Breast epithelium (tissue), 4 donors: ENCODE data around the gene PLEKHA6. TPM values are rescaled to one million over a fixed set of nuclear protein-coding genes. Genes with fewer than 3 reads are reported as not detected.

Experiments
- DNase-seq, 2 donors: peaks; one replicate each; pipeline ENCODE4 v3.0.0-alpha.2; 2019; ENCODE audit warnings: low spot score in 2 of 2
- H3K27ac ChIP-seq, 2 donors: fragments of 200-600 bp; sonication (generic) in 1 of 2; one replicate each; pipeline ENCODE4 v1.5.1; 2016 to 2019; ENCODE audit warnings: mild to moderate bottlenecking in 1 of 2
- H3K27me3 ChIP-seq, 2 donors: fragments of 200-600 bp; sonication (generic) in 1 of 2; one replicate each; pipeline versions ENCODE4 v1.5.1 to v1.6.0; 2017 to 2019; ENCODE audit warnings: control low read depth in 1 of 2, mild to moderate bottlenecking in 1 of 2
- H3K36me3 ChIP-seq: fragments of 200-600 bp; one replicate; pipeline ENCODE4 v1.5.1; 2019
- H3K4me1 ChIP-seq, 2 donors: fragments of 200-600 bp; sonication (generic); one replicate each; pipeline ENCODE4 v1.5.1; 2016 to 2019; ENCODE audit warnings: control low read depth in 1 of 2
- H3K4me3 ChIP-seq, 3 donors: fragments of 200-600 bp; sonication (generic); 1 replicate in 2 of 3; 2 replicates in 1 of 3; pipeline ENCODE4 v1.5.1; 2016 to 2019; ENCODE audit warnings: mild to moderate bottlenecking in 3 of 3, moderate library complexity in 2 of 3
- H3K9me3 ChIP-seq, 2 donors: fragments of 200-600 bp; sonication (generic) in 1 of 2; one replicate each; pipeline ENCODE4 v1.5.1; 2016 to 2019; ENCODE audit warnings: control low read depth in 1 of 2
- POLR2A ChIP-seq: fragments of 450-650 bp; IDR thresholded peaks from one replicate; pipeline ENCODE4 v1.6.1; 2016; ENCODE audit warnings: antibody characterized with exemption, mild to moderate bottlenecking, moderate library complexity
- POLR2AphosphoS5 ChIP-seq, 3 donors: sonication (generic); formaldehyde crosslinking; IDR thresholded peaks; one replicate each; pipeline ENCODE4 v1.6.1; 2017; ENCODE audit warnings: antibody characterized with exemption in 3 of 3
- intact Hi-C: fragments of 100-400 bp; cut with DNase I; formaldehyde crosslinking; loops from one replicate; pipeline ENCODE4 v1.15.1; 2023; ENCODE audit warnings: low total_unique reads
- total RNA-seq, 3 donors: library from RNA; depleted of rRNA; stranded (reverse); fragments of >200 nt; gene quantifications; one replicate each; pipeline ENCODE4 v1.1.0, GENCODE V29; 2016
- TF ChIP-seq, protein P1 (sequence below), 3 donors: fragments of 450-650 bp; IDR thresholded peaks; one replicate each; pipeline ENCODE4 v1.5.1; 2016 to 2017; ENCODE audit warnings: antibody characterized with exemption in 3 of 3, mild to moderate bottlenecking in 3 of 3, moderate library complexity in 3 of 3

The PLEKHA6 gene
- total RNA-seq, 3 donors from 2014 or later, result 1.4 to 34.0 (median 17.7) TPM

DNA sequence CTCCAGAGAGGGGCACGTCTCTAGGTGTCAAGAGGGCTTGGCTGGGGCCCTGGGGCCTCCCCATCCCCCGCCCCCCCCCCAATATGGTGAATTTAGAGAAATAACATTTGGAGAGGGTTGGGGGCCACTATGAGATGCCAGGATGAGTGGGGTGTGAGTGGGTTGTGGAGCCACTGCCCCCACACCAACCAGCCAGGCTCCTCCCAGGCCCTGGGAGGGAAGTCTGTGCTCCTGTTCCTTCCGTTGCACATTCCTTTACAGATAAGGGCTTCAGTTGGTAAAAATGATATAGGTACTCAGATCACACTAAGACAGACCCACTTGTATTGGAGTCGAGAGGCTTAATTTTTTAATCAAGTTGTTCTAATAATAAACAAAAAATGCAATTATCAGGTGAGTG is 585 bp upstream of the PLEKHA6 start:
- H3K4me1 ChIP-seq, result peaks cover 0 to 6% of the 10 kb centered on the region in 2 donors
- DNase-seq, result no peak
- intact Hi-C loops, result loop anchor here (10.0 kb wide), 2 partner anchors 196 to 496 kb away; partner anchors contain the start of genes REN and SNRPE
- H3K4me3 ChIP-seq, result no peak overlapping the region
- H3K27me3 ChIP-seq, result no peaks in the 10 kb centered on the region
- no peaks in the 10 kb centered on the region for H3K9me3 ChIP-seq
- no peak overlapping the region for H3K27ac ChIP-seq
- no peaks in the 10 kb centered on the region for H3K36me3 ChIP-seq
- TF ChIP-seq POLR2AphosphoS5 (IDR thresholded peaks at IDR 0.05), result no peak
- TF ChIP-seq, protein P1, sequence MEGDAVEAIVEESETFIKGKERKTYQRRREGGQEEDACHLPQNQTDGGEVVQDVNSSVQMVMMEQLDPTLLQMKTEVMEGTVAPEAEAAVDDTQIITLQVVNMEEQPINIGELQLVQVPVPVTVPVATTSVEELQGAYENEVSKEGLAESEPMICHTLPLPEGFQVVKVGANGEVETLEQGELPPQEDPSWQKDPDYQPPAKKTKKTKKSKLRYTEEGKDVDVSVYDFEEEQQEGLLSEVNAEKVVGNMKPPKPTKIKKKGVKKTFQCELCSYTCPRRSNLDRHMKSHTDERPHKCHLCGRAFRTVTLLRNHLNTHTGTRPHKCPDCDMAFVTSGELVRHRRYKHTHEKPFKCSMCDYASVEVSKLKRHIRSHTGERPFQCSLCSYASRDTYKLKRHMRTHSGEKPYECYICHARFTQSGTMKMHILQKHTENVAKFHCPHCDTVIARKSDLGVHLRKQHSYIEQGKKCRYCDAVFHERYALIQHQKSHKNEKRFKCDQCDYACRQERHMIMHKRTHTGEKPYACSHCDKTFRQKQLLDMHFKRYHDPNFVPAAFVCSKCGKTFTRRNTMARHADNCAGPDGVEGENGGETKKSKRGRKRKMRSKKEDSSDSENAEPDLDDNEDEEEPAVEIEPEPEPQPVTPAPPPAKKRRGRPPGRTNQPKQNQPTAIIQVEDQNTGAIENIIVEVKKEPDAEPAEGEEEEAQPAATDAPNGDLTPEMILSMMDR (IDR thresholded peaks at IDR 0.05), result no peak
- TF ChIP-seq POLR2A, result no peak

DNA sequence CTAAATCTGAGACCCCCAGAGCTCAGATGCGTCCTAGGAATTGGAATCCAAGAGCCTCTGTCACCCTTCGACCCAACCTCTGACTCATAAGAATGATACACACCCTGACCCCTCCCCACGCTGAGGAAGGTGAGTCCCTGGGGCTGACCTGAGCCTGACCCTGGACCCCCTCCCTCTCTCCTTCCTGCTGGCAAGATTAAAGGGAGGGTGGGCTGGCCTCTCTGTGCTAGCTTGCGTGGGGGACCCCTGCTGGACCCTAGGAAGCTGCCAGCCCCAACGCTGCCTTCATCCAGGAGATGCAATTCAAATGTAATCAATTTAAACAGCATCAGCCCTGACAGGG is 627 bp downstream of the PLEKHA6 start:
- H3K27me3 ChIP-seq, result no peaks in the 10 kb centered on the region
- no peaks in the 10 kb centered on the region for H3K36me3 ChIP-seq
- H3K27ac ChIP-seq, result no peak overlapping the region
- no peak overlapping the region for H3K4me3 ChIP-seq
- intact Hi-C loops, result no loop called here
- TF ChIP-seq, protein P1 (IDR thresholded peaks at IDR 0.05), result no peak
- no peak for TF ChIP-seq POLR2AphosphoS5 (IDR thresholded peaks at IDR 0.05)
- no peak for TF ChIP-seq POLR2A
- DNase-seq, result no peak
- no peaks in the 10 kb centered on the region for H3K9me3 ChIP-seq
- peaks cover 0 to 6% of the 10 kb centered on the region in 2 donors for H3K4me1 ChIP-seq

DNA sequence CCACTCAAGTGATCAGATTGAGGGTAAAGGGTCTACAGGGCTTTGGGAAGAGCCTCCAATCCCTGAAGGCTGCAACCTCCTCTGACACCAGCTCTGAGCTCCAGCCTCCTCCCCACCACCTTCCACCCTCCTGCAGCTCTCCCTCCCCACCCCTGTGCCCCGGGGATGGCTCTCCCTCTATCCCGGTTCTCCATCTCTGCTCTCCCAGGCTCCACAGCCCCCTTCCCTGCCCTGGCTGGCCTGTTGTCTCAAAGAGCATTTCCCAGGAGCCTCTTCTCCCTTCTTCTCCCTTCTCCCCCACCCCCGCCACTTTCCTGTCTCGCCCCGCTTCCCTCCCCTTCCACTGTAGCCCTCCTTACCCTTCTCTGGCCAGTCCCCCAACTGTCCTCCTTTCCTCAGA is 1.1 kb downstream of the PLEKHA6 start:
- no peak overlapping the region for H3K4me3 ChIP-seq
- no peaks in the 10 kb centered on the region for H3K36me3 ChIP-seq
- peaks cover 0 to 6% of the 10 kb centered on the region in 2 donors for H3K4me1 ChIP-seq
- DNase-seq, result no peak
- H3K9me3 ChIP-seq, result no peaks in the 10 kb centered on the region
- H3K27me3 ChIP-seq, result no peaks in the 10 kb centered on the region
- intact Hi-C loops, result no loop called here
- TF ChIP-seq, protein P1 (IDR thresholded peaks at IDR 0.05), result no peak
- TF ChIP-seq POLR2A (no peak), POLR2AphosphoS5 (IDR thresholded peaks at IDR 0.05) (no peak)
- no peak overlapping the region for H3K27ac ChIP-seq

DNA sequence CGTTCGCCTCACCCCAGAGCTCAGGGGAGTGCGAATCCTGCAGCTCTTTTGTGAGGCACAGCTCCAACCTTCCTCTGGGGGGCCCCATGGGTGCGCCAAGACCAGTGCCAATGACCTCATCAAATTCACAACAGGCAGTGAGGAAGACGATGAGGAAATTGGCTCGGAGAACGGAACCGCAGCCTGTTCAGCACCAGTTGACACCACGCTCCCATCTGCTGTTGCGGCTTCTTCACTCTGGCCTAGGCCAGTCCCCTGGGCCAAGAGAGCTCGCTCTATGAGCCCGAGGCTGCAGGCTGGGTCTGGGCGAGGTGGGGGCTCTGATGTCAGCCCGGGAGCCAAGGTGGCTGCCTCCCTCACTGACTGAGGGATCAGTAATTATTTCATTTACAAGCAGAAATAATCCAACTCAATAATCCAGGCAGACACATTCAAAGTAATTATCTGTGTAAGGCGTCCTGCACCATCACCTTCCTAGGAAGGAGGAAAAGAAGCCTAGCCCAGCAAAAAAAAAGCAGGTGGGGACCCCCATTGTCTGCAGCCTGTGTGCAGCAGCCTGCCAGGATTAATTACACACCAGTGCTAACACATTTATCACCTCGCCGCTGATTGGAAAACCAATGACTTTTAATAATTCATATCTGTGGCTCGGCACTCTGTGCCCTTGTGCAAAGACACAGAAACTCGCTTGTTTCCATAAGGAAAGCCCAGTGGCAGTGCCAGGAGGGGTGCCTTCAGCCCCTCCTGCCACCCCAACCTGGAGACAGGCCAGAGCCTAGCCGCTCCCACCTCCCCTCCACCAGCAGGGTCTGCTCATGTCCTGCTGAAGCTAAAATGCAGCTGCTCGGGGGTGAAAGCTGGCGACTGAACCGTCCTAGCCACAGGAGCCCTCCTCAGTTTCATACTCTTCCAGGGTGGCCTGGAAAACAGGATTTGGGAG is 1.9 kb downstream of the PLEKHA6 start:
- DNase-seq, result no peak
- H3K9me3 ChIP-seq, result no peaks in the 10 kb centered on the region
- H3K27me3 ChIP-seq, result no peaks in the 10 kb centered on the region
- no peaks in the 10 kb centered on the region for H3K36me3 ChIP-seq
- no peak overlapping the region for H3K27ac ChIP-seq
- intact Hi-C loops, result no loop called here
- no peaks in the 10 kb centered on the region for H3K4me1 ChIP-seq
- no peak overlapping the region for H3K4me3 ChIP-seq
- TF ChIP-seq, protein P1 (IDR thresholded peaks at IDR 0.05), result no peak
- TF ChIP-seq POLR2AphosphoS5 (IDR thresholded peaks at IDR 0.05) (no peak), POLR2A (no peak)

DNA sequence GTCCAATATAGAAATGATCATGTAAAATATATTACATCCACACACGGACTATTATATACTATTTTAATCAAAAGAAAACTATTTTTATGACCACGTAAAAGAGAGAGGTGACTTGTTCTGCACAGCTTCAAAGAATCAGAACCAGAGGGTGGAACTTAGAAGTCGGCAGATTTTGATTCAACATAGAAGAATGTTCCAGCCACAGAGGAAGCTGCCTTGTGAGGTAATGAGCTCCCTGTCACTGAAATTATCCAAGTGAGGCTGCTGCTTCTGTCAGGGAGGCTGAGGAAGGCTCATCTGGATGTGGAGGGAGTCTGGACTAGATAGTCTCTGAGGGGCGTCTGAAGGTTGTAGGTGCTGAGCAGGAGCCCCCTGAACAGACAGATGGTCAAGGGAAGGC is 2.7 kb downstream of the PLEKHA6 start:
- Histone ChIP-seq H3K27me3 (no peaks in the 10 kb centered on the region), H3K27ac (no peak overlapping the region), H3K4me3 (no peak overlapping the region), H3K9me3 (no peaks in the 10 kb centered on the region), H3K4me1 (no peaks in the 10 kb centered on the region), H3K36me3 (no peaks in the 10 kb centered on the region)
- intact Hi-C loops, result no loop called here
- TF ChIP-seq POLR2AphosphoS5 (IDR thresholded peaks at IDR 0.05) (no peak), POLR2A (no peak)
- TF ChIP-seq, protein P1 (IDR thresholded peaks at IDR 0.05), result no peak
- no peak for DNase-seq
